Measurements from ENCODE around the gene STOX1.
"Not testable (repeated sequence)": the region's sequence is repeated elsewhere in the genome, so short reads cannot be mapped to it uniquely, and the experiment has no call there.

Gene STOX1

DNA sequence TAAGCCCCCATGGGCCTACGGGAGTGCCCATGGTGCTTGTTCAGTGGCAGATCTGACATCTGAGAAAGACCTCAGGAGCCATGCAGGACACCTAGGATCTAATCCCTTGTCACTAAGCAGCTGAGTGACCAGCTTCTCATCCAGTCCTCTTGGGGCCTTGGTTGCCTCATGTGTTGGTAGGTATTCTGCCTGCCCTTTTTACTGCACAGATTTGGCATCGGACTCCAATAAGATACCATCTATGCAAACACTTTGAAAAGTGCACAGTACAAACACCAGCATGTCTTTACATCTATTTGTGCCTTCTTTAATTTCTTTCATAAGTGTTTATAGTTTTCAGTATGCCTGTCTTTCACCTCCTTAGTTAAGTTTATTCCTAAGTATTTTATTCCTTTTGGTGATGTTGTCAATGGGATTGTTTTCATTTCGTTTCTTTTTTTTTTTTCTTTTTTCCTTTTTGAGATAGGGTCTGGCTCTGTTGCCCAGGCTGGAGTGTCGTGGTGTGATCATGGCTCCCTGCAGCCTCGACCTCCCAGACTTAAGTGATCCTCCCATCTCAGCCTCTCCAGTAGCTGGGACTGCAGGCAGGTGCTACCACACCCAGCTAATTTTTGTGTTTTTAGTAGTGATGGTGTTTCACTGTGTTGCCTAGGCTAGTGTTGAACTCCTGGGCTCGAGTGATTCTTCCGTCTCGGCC lies 10.4 kb downstream of the STOX1 start:
- DNase-seq = no peak
- Histone ChIP-seq H3K27ac (no peak overlapping the region), H3K9me3 (ENCODE audit: severe bottlenecking) (no peaks in the 10 kb centered on the region), H3K4me3 (ENCODE audit: low read depth, low read length) (no peak overlapping the region), H3K36me3 (peaks cover 3% of the 10 kb centered on the region; the same call in 1 of the 2 replicates), H3K27me3 (ENCODE audit: insufficient read depth, low read depth, severe bottlenecking) (no peaks in the 10 kb centered on the region)
- TF ChIP-seq, protein P1, sequence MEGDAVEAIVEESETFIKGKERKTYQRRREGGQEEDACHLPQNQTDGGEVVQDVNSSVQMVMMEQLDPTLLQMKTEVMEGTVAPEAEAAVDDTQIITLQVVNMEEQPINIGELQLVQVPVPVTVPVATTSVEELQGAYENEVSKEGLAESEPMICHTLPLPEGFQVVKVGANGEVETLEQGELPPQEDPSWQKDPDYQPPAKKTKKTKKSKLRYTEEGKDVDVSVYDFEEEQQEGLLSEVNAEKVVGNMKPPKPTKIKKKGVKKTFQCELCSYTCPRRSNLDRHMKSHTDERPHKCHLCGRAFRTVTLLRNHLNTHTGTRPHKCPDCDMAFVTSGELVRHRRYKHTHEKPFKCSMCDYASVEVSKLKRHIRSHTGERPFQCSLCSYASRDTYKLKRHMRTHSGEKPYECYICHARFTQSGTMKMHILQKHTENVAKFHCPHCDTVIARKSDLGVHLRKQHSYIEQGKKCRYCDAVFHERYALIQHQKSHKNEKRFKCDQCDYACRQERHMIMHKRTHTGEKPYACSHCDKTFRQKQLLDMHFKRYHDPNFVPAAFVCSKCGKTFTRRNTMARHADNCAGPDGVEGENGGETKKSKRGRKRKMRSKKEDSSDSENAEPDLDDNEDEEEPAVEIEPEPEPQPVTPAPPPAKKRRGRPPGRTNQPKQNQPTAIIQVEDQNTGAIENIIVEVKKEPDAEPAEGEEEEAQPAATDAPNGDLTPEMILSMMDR (IDR thresholded peaks at IDR 0.05; ENCODE audit: low read depth, low read length) = no peak

DNA sequence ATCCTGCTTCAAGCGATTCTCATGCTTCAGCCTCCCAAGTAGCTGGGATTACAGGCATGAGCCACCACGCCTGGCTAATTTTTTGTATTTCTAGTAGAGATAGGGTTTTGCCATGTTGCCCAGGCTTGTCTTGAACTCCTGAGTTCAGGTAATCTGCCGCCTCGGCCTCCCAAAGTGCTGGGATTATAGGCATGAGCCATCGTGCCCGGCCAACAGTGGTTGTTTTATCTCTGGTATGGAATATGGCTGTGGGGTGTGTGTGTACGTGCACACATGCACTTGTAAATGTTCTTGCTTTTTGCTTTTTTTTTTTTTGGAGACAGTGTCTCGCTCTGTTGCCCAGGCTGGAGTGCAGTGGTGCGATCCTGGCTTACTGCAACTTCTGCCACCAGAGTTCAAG lies 13.3 kb downstream of the STOX1 start:
- H3K27ac ChIP-seq; H3K9me3 ChIP-seq (ENCODE audit: severe bottlenecking); H3K4me3 ChIP-seq (ENCODE audit: low read depth, low read length); H3K27me3 ChIP-seq (ENCODE audit: insufficient read depth, low read depth, severe bottlenecking); H3K36me3 ChIP-seq; DNase-seq: not testable (repeated sequence)

DNA sequence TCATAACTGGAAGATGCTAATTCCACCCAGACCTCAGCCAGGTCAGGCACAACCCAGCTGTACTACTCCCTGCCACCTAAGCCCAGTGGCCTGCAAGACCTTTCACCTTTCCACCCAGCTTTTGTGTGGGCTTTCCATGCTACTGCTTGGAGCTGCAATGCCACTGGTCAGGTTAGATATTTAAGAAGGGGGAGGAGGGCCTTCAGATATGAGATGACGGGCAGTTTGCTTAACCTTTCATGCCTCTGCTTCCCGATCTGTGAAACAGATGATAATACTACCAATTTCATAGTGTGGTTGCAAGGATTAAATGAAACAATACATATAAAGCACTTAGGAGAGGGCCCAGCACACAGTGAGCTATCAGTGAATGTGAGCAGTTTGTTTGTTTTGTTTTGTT lies 20.9 kb downstream of the STOX1 start:
- no peak for DNase-seq
- H3K36me3 ChIP-seq = no peaks in the 10 kb centered on the region; the same call in 1 of the 2 replicates
- TF ChIP-seq, protein P1 (IDR thresholded peaks at IDR 0.05; ENCODE audit: low read depth, low read length) = no peak
- no peak overlapping the region for H3K4me3 ChIP-seq (ENCODE audit: low read depth, low read length)
- H3K27me3 ChIP-seq (ENCODE audit: insufficient read depth, low read depth, severe bottlenecking) = no peaks in the 10 kb centered on the region
- peaks cover 3% of the 10 kb centered on the region for H3K9me3 ChIP-seq (ENCODE audit: severe bottlenecking)
- H3K27ac ChIP-seq = no peak overlapping the region

DNA sequence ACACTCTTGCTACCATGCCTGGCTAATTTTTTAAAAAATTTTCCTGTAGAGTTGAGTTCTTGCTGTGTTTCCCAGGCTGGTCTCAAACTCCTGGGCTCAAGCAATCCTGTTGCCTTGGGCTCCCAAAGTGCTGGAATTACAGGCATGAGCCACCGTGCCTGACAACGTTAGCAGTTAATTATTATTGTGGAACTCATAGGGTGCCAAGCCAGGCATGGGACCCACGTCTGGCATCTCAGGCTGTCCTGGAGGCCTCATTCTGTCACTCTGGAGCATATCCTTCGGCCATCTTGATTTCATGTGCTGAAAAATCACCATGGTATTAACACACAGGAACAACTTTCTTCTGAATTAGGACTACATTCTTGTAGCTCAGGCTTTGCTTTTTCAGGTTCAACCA lies 21.5 kb downstream of the STOX1 start:
- TF ChIP-seq, protein P1 (IDR thresholded peaks at IDR 0.05; ENCODE audit: low read depth, low read length) = no peak
- peaks cover 3% of the 10 kb centered on the region for H3K9me3 ChIP-seq (ENCODE audit: severe bottlenecking)

DNA sequence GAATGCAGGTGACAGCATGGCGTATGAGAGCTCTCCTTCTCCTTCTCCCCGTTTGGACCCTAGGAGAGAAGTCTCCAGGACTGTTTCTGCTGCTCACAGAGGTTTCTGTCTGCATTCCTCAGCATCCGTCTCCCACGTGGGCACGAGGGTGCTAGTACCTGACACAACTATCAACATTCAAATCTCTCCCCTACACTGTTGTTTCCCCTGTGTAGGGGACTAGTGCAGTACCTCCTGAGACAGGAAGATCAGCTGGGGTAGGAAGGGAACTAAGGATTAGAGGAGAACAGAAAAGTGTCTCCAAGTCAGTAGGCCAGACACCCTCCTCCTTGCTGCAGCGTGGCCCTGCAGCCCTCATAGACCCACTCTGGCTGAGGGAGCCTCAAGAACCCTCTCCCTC lies 29.0 kb downstream of the STOX1 start:
- TF ChIP-seq, protein P1 (IDR thresholded peaks at IDR 0.05; ENCODE audit: low read depth, low read length) = no peak
- H3K4me3 ChIP-seq (ENCODE audit: low read depth, low read length) = no peak overlapping the region
- DNase-seq = no peak
- peaks cover 7% of the 10 kb centered on the region for H3K9me3 ChIP-seq (ENCODE audit: severe bottlenecking)
- no peaks in the 10 kb centered on the region; the same call in 1 of the 2 replicates for H3K36me3 ChIP-seq
- H3K27me3 ChIP-seq (ENCODE audit: insufficient read depth, low read depth, severe bottlenecking) = no peaks in the 10 kb centered on the region
- H3K27ac ChIP-seq = no peak overlapping the region

More for the DNA sequence above, 21.5 kb downstream of the STOX1 start:
- no peak overlapping the region for H3K27ac ChIP-seq
- no peak for DNase-seq
- H3K36me3 ChIP-seq = no peaks in the 10 kb centered on the region; the same call in 1 of the 2 replicates
- H3K4me3 ChIP-seq (ENCODE audit: low read depth, low read length) = no peak overlapping the region
- no peaks in the 10 kb centered on the region for H3K27me3 ChIP-seq (ENCODE audit: insufficient read depth, low read depth, severe bottlenecking)

DNA sequence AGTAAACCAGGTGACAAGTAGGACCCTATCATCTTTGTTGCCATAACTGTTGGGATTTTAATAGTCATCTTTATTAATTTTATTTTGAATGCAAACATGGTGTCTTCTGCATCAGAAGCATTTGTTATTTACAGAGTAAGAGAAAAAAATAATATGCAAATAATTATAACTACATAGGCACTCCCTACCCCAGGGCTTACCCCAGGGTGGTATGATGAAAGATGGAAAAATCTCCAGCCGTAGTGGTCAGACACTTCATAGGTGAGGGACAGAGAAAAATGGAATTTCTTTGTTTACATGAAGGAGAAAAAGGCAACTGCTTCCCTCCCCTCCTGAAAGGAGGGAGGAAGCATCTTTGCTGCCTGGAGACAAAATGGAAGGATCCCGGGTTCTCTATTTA lies 29.7 kb downstream of the STOX1 start:
- TF ChIP-seq, protein P1 (IDR thresholded peaks at IDR 0.05; ENCODE audit: low read depth, low read length) = no peak
- H3K27ac ChIP-seq = no peak overlapping the region
- no peak overlapping the region for H3K4me3 ChIP-seq (ENCODE audit: low read depth, low read length)
- no peaks in the 10 kb centered on the region for H3K36me3 ChIP-seq
- peaks cover 4% of the 10 kb centered on the region for H3K9me3 ChIP-seq (ENCODE audit: severe bottlenecking)
- H3K27me3 ChIP-seq (ENCODE audit: insufficient read depth, low read depth, severe bottlenecking) = no peaks in the 10 kb centered on the region
- DNase-seq = no peak

Data from WERI-Rb-1 (cell line).